Activated CD4-positive, alpha-beta T cell treated with anti-CD3 and anti-CD28 coated beads, Interleukin-2, Interleukin-4, amounts not matched to agents 100 ng/mL and 50 ng/mL, durations not matched to agents 16 hours and 8 hours (primary cell): ENCODE results near the gene MTA1.

Source experiments
- DNase-seq: peaks from one replicate; pipeline ENCODE4 v3.0.0-alpha.2; 2020; ENCODE audit warnings: low spot score

MTA1 gene

DNA sequence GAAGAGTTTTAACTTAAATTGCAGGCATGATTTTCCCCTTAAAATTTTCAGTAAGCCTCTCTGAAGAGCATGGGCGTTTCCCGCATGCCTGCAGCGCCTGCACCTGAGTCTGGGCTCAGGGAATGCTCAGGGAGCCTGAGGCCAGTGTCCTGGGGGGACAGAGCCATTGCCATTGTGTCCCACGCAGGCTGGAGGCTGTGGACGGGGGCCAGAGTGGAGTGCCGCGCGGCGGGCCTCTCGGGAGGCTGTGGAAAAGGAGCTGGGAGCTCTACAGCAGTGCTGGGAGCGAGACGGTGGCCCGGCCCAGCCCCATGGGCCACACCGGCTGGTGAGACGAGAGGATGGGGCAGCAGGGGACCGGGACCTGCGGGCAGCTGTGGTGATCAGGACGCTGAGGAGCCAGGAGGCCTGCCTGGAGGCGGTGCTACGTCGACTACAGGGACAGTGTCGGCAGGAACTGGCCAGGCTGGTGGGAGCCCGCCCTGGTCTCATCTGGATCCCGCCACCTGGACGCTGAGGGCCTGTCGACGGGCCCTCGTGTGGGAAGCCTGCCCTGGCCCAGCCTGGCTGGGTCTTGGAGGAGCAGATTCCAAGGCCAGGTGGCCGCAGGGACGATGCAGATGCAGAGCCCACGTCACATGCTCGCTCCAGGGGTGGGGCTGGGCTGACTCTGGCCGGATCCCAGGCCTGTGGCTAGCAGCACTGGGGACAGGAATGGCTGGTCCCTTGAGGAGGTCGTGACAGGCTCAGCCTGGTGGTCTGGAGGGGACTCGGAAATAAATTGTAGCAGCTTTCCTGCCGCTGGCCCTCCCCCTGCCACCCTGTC, 79.0 kb downstream of the MTA1 start:
- DNase-seq, result no peak

DNA sequence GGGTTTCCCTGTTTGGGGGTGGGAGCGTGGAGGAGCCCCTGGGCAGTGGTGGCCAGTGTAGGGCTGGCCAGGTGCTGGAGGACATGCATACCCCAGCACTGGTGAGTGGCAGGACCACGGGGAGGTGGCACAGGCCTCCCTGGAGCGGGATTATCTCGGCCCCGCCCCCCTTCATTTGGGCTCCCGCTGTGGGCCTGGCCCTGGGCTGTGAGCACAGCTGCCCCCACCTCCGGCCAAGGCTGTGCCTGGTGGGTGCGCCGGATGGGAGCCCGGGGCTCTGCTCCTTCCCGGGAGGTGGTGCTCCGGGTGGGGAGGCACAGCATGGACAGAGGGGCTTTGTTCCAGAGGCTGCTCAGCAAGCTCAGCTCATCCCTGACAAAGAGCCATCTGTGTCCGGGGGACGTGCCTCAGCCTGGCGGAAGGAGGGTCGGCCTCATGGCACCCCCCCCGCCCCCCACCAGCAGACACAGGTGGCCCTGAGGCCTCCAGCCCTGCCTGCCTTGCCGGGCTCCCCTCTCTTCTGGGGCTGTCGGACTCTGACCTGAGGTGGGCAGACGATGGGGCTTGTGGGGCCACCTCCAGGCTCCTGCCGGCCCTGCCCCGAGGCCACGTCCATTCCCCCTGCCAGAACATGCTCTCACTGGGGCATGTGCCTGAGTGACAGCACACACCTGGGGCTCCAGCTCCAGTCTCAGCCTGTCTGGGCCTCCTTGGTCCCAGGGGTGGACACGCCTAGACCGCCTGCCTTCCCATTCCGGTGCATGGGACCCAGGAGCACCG, 79.8 kb downstream of the MTA1 start:
- no peak for DNase-seq

DNA sequence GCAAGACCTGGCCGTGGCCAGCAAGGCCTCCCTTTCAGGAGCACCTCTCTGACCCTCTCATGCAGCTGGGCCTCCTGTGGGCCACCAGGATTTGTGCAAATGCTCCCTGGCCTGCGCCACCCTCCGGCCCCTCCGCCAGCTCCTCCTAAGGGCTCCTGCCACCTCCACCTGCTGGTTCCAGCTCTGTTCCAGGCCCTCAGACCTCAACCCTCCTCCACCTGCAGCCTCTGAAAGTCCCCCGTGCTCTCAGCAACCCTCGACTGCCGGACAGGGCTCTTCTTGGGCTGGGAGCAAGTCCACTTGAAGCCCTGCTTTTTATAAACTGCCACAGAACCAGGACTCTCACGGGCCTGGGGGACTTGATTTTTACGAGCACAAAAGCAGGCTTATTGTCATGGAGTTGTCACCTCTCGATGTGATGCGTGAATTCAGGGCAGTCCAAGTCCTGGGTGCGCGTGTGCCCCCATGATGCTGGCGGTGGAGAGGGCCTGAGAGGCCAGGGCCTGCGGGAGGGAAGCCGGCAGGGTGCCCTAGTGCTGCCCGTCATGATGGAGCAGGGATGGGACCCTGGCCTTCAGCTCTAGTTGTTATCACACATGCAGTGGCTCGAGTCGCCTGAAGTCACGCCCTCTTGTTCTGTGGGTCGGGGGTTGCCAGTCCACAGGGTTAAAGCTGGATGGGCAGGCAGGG, 80.6 kb downstream of the MTA1 start:
- no peak for DNase-seq

GRCh38 chr14:105500726-105501101, 81.1 kb downstream of the MTA1 start:
- no peak for DNase-seq

DNA sequence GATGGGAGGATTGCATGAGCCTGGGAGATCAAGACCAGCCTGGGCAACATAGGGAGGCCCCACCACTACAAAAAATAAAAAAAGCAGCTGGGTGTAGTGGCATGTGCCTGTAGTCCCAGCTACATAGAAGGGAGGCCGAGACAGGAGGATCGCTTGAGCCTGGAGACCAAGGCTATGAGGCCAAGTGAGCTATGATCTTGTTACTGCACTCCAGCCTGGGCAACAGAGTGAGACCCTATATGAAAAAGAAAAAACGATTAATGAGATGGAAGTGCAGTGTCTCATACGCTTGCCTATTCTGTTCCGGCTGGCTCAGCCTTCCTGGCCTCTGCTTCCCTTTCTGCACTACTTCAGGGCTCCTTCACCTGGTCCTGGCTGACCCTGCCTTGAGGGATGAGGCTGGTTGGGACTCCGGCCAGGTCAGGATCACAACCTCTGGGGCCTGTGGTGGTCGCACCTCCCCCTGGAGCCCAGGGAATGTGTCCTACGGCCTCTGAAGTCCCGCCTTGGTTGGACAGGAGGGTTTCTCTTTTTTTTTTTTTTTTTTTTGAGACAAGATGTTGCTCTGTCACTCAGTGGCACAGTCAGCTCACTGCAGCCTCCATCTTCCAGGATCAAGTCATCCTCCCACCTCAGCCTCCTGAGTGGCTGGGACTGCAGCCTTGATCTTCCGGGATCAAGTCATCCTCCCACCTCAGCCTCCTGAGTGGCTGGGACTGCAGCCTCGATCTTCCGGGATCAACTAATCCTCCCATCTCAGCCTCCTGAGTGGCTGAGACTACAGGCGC, 82.1 kb downstream of the MTA1 start:
- no peak for DNase-seq

GRCh38 chr14:105502446-105503295, 83.0 kb downstream of the MTA1 start:
- DNase-seq, result no peak

GRCh38 chr14:105503296-105503640, 83.6 kb downstream of the MTA1 start:
- DNase-seq, result no peak

GRCh38 chr14:105503935-105504692, 84.5 kb downstream of the MTA1 start:
- no peak for DNase-seq

GRCh38 chr14:105505101-105505500, 85.5 kb downstream of the MTA1 start:
- DNase-seq, result no peak

DNA sequence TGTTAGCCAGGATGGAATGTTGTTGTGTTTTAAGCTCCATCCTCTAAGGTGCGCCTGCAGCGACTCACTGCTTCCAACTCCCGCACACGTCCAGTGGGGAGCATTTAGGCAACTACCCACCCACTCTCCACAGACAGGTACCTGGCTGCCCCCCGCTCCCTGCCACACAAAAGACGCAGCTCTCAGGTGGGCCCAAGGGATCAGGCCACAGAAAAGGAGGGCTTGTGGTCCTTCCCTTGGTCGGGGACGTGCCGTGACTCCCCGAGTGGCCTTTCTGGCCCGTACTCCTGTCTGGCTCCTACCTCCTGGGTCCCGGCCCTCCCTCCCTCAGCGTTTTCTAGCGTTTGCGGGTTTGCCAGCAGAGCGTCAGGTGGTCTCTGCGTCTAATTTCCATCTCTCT, 87.6 kb downstream of the MTA1 start:
- DNase-seq, result no peak

GRCh38 chr14:105508069-105508468, 88.4 kb downstream of the MTA1 start:
- no peak for DNase-seq

DNA sequence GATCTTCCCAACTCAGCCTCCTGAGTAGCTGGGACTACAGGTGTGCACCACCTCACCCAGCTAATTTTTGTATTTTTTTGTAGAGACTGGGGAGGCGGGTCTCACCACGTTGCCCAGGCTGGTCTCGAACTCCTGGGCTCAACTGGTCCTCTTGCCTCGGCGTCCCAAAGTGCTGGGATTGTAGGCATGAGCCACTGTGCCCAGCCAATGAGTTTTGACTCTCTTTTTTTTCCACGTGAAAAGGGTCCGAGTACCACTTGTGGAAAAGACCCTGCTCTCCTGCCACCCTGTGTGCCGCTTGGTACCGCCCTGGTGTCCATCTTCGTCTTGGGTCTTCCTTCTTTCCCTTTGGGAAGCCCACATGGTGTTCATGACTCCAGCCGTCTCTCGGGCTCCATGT, 89.0 kb downstream of the MTA1 start:
- no peak for DNase-seq

- no peak for DNase-seq
Measured at GRCh38 chr14:105517096-105517495, 97.5 kb downstream of the MTA1 start.

GRCh38 chr14:105519946-105520698, 100.5 kb downstream of the MTA1 start:
- no peak for DNase-seq
